Transverse colon (tissue), 3 donors: ENCODE data around the gene TMEM26.

Experiments
- POLR2A ChIP-seq: fragments of 450-650 bp; IDR thresholded peaks from one replicate; pipeline ENCODE4 v1.6.1; 2016; ENCODE audit warnings: antibody characterized with exemption, mild to moderate bottlenecking, moderate library complexity
- POLR2AphosphoS5 ChIP-seq, 3 donors: sonication (generic); formaldehyde crosslinking; IDR thresholded peaks; one replicate each; pipeline ENCODE4 v1.6.1; 2016; ENCODE audit warnings: antibody characterized with exemption in 3 of 3

DNA sequence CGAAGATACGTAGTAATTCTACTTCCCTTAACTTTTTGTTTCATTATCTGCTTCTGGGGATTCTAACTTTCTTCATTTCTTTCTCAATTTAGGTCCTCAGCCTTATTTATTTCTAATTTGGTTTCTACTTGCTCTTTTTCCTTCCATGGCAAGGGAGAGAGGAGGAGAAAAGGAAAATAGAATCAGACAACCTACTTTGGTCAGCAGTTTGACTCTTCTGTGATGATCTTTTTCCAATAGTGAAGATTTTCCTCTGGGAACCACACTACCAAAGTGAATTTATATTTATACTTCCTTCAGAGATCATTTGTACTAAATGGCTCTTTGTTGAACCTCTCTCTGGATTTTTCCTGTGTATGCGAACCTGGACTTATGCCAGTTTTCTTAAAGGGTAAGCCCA lies 90.2 kb downstream of the TMEM26 start:
- TF ChIP-seq POLR2A (no peak), POLR2AphosphoS5 (IDR thresholded peaks at IDR 0.05) (no peak)
